DOHH2 (cell line): ENCODE measurements around the gene G6PC3.

Experiments
- H3F3A ChIP-seq: fragments of 200-600 bp; sonication (generic), shearing (Covaris generic); 2 replicates; pipeline ENCODE4 v1.6.0; 2016; ENCODE audit warnings: antibody characterized with exemption, mild to moderate bottlenecking; ENCODE audit not compliant: control insufficient read depth, insufficient read depth
- H3K27ac ChIP-seq: fragments of 200-600 bp; sonication (generic); 2 replicates; pipeline ENCODE4 v1.5.1; 2014; ENCODE audit warnings: low read depth, mild to moderate bottlenecking, low read length, moderate library complexity
- H3K27me3 ChIP-seq: fragments of 200-600 bp; sonication (generic); 2 replicates; pipeline ENCODE4 v1.6.1; 2014; ENCODE audit warnings: mild to moderate bottlenecking, low read length, mixed read lengths; ENCODE audit not compliant: control insufficient read depth
- H3K36me3 ChIP-seq: fragments of 200-600 bp; sonication (generic); 2 replicates; pipeline ENCODE4 v1.6.1; 2014; ENCODE audit warnings: mild to moderate bottlenecking, low read length, moderate library complexity, mixed read lengths; ENCODE audit not compliant: control insufficient read depth
- H3K4me1 ChIP-seq: fragments of 200-600 bp; sonication (generic); 2 replicates; pipeline ENCODE4 v1.6.1; 2014; ENCODE audit warnings: mild to moderate bottlenecking, low read length, mixed read lengths; ENCODE audit not compliant: control insufficient read depth
- H3K4me2 ChIP-seq: fragments of 200-600 bp; sonication (generic); 2 replicates; pipeline ENCODE4 v1.6.0; 2014; ENCODE audit warnings: mild to moderate bottlenecking, low read length, moderate library complexity
- H3K4me3 ChIP-seq: fragments of 200-600 bp; sonication (generic); 2 replicates; pipeline ENCODE4 v1.5.1; 2014; ENCODE audit warnings: mild to moderate bottlenecking, low read length, mixed read lengths
- H3K79me2 ChIP-seq: fragments of 200-600 bp; sonication (generic); 2 replicates; pipeline ENCODE4 v1.6.1; 2014; ENCODE audit warnings: mild to moderate bottlenecking, low read length, mixed read lengths; ENCODE audit not compliant: control insufficient read depth
- H3K9me2 ChIP-seq: fragments of 200-600 bp; sonication (generic); replicated peaks from 2 replicates; pipeline ENCODE4 v1.6.1; 2014; ENCODE audit warnings: mild to moderate bottlenecking, low read length, mixed read lengths; ENCODE audit not compliant: control insufficient read depth
- H3K9me3 ChIP-seq: fragments of 200-600 bp; sonication (generic); 2 replicates; pipeline ENCODE4 v1.6.1; 2014; ENCODE audit warnings: antibody characterized with exemption, low read length, mixed read lengths; ENCODE audit not compliant: control insufficient read depth, insufficient read depth
- H4K20me1 ChIP-seq: fragments of 200-600 bp; sonication (generic); 2 replicates; pipeline ENCODE4 v1.6.0; 2014; ENCODE audit warnings: low read depth, mild to moderate bottlenecking, antibody characterized with exemption, low read length, moderate library complexity; ENCODE audit not compliant: control insufficient read depth, insufficient read depth
- CTCF ChIP-seq: fragments of 200-600 bp; sonication (generic); IDR thresholded peaks from one replicate; pipeline ENCODE4 v1.5.1; 2014; ENCODE audit warnings: antibody characterized with exemption, mild to moderate bottlenecking, low read depth, low read length; ENCODE audit not compliant: poor library complexity, severe bottlenecking
- EZH2phosphoT487 ChIP-seq: fragments of 200-600 bp; sonication (generic); IDR thresholded peaks from 2 replicates; pipeline ENCODE4 v1.6.1; 2017; ENCODE audit warnings: borderline replicate concordance, mild to moderate bottlenecking, antibody characterized with exemption, low read length, moderate library complexity, mixed read lengths

Gene G6PC3

GRCh38 chr17:44049294-44050060 is 21.1 kb upstream of the G6PC3 start:
- H3K9me2 ChIP-seq: no peaks in the 10 kb centered on the region
- H3K4me3 ChIP-seq: no peak overlapping the region
- peaks cover 88% of the 10 kb centered on the region for H3K79me2 ChIP-seq
- H3K4me2 ChIP-seq: no peak overlapping the region
- H4K20me1 ChIP-seq: no peaks in the 10 kb centered on the region
- peaks cover 6% of the 10 kb centered on the region for H3F3A ChIP-seq
- no peaks in the 10 kb centered on the region for H3K4me1 ChIP-seq
- TF ChIP-seq CTCF: no peak
- TF ChIP-seq EZH2phosphoT487: no peak
- no peaks in the 10 kb centered on the region for H3K27me3 ChIP-seq
- no peaks in the 10 kb centered on the region for H3K9me3 ChIP-seq
- no peak overlapping the region for H3K27ac ChIP-seq
- H3K36me3 ChIP-seq: peaks cover 78% of the 10 kb centered on the region

GRCh38 chr17:44053125-44053872 is 17.2 kb upstream of the G6PC3 start:
- Histone ChIP-seq H3F3A (no peaks in the 10 kb centered on the region), H3K36me3 (peaks cover 80% of the 10 kb centered on the region), H3K9me3 (no peaks in the 10 kb centered on the region), H3K27me3 (no peaks in the 10 kb centered on the region), H3K27ac (no peak overlapping the region), H3K4me1 (no peaks in the 10 kb centered on the region), H3K4me3 (no peak overlapping the region), H3K79me2 (peaks cover 92% of the 10 kb centered on the region), H3K9me2 (no peaks in the 10 kb centered on the region), H4K20me1 (no peaks in the 10 kb centered on the region), H3K4me2 (no peak overlapping the region)
- TF ChIP-seq CTCF (no peak), EZH2phosphoT487 (no peak)

- Histone ChIP-seq H3K79me2 (peaks cover 95% of the 10 kb centered on the region), H3K4me1 (peaks cover 7% of the 10 kb centered on the region), H3K27me3 (no peaks in the 10 kb centered on the region), H3K36me3 (peaks cover 79% of the 10 kb centered on the region), H3F3A (no peaks in the 10 kb centered on the region), H3K4me3 (no peak overlapping the region), H3K4me2 (no peak overlapping the region), H4K20me1 (peaks cover 4% of the 10 kb centered on the region; the same call in 1 of the 2 replicates), H3K9me2 (no peaks in the 10 kb centered on the region), H3K27ac (no peak overlapping the region), H3K9me3 (no peaks in the 10 kb centered on the region)
- TF ChIP-seq CTCF: no peak
- TF ChIP-seq EZH2phosphoT487: no peak
These were observed 11.2 kb upstream of the G6PC3 start for GRCh38 chr17:44059101-44059892.
